HG02588 (cell line): ENCODE results near the gene MYO5B.

Experiments used
- ATAC-seq: cut with Tn5 transposase; IDR thresholded peaks from one replicate; pipeline ENCODE4 v1.9.1; 2021; ENCODE audit warnings: mild to moderate bottlenecking, moderate library complexity; ENCODE audit not compliant: unreplicated experiment

MYO5B gene

GRCh38 chr18:49974079-49974478 is 220.9 kb downstream of the MYO5B start:
- ATAC-seq, result no peak

GRCh38 chr18:49973592-49973991 is 221.4 kb downstream of the MYO5B start:
- ATAC-seq, result no peak

- ATAC-seq, result no peak
These were observed 222.4 kb downstream of the MYO5B start for GRCh38 chr18:49972535-49972934.

- ATAC-seq, result no peak
These were observed 223.5 kb downstream of the MYO5B start for GRCh38 chr18:49971462-49971861.

- ATAC-seq, result peak; percentile 72
These were observed 224.6 kb downstream of the MYO5B start for GRCh38 chr18:49970319-49970718.

GRCh38 chr18:49968644-49969309 is 226.2 kb downstream of the MYO5B start:
- ATAC-seq, result no peak

GRCh38 chr18:49967636-49968313 is 227.2 kb downstream of the MYO5B start:
- ATAC-seq, result no peak

- peak; percentile 79 for ATAC-seq
These were observed 227.8 kb downstream of the MYO5B start for GRCh38 chr18:49967171-49967570.

GRCh38 chr18:49966090-49966489 is 228.9 kb downstream of the MYO5B start:
- ATAC-seq, result no peak

GRCh38 chr18:49963217-49963616 is 231.7 kb downstream of the MYO5B start:
- no peak for ATAC-seq

- no peak for ATAC-seq
These were observed 233.7 kb downstream of the MYO5B start for GRCh38 chr18:49961271-49961670.

GRCh38 chr18:49960376-49960775 is 234.6 kb downstream of the MYO5B start:
- no peak for ATAC-seq

- peak; percentile 60 for ATAC-seq
These were observed 235.8 kb downstream of the MYO5B start for GRCh38 chr18:49959176-49959575.

- ATAC-seq, result no peak
These were observed 239.7 kb downstream of the MYO5B start for GRCh38 chr18:49955263-49955662.

- no peak for ATAC-seq
These were observed 241.6 kb downstream of the MYO5B start for GRCh38 chr18:49953391-49953790.

- ATAC-seq, result no peak
These were observed 245.0 kb downstream of the MYO5B start for GRCh38 chr18:49949951-49950395.

GRCh38 chr18:49948975-49949374 is 246.0 kb downstream of the MYO5B start:
- ATAC-seq, result no peak

- no peak for ATAC-seq
These were observed 250.3 kb downstream of the MYO5B start for GRCh38 chr18:49944663-49945062.

GRCh38 chr18:49936821-49937220 is 258.1 kb downstream of the MYO5B start:
- ATAC-seq, result no peak

GRCh38 chr18:49935215-49935614 is 259.7 kb downstream of the MYO5B start:
- no peak for ATAC-seq

GRCh38 chr18:49934457-49934856 is 260.5 kb downstream of the MYO5B start:
- peak; percentile 74 for ATAC-seq

GRCh38 chr18:49933530-49934128 is 261.3 kb downstream of the MYO5B start:
- no peak for ATAC-seq
